NCI-H748 treated with DMSO at 0.1 percent for 48 hours (cell line): Measurements from ENCODE around the gene ELL2.
"Not testable (repeated sequence)": the region's sequence is repeated elsewhere in the genome, so short reads cannot be mapped to it uniquely, and the experiment has no call there.

Experiments
- DNase-seq: peaks from one replicate; lab custom pipeline; 2025; lab: John Stamatoyannopoulos, UW

Gene ELL2

DNA sequence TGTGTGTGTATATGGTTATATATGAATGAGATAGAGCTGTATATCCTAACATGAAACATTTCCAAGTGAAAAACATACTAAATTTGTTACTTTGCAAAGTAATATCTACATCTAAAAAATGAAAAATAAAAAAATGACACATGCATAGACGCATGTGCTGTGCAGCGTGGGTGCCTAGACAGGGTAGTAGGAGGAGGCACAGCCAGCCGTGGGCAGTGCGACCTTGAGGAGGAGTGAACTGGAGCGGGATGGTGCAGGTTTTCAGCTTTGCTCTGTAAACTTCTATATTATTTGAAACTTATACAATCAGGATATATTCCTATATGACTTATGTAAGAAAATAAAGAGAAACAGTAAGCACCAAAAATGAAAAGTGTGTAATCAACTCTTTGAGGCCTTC lies 124.2 kb downstream of the ELL2 start:
- DNase-seq: no peak

DNA sequence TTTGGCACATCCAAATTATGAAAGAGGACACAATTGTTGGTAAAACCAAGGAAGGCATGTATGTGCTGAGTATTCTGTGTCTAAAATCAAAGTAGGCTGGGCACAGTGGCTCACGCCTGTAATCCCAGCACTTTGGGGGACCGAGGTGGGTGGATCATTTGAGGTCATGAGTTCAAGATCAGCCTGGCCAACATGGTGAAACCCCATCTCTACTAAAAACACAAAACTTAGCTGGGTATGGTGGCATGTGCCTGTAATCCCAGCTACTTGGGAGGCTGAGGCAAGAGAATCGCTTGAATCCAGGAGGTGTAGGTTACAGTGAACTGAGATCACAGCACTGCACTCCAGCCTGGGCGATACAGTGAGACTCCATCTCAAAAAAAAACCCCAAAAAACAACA lies 124.7 kb downstream of the ELL2 start:
- DNase-seq: not testable (repeated sequence)

DNA sequence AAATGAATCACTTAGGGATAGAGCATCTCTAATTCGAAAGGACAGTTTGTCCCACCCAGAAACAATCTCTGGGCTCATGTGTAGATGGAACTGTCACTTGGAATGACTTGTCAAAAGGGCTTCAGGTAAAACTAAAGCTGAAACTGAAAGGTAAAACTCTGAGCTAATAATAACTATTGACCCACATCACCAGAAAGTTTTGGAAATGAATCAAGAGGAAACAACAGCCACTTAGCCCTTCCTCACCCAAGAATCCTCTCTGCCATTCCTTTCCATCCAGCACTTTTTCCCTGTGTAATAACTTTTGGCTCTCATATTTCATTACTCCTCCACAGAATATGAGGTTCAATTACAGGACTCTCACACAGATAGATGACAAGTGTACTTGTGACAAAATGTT lies 125.1 kb downstream of the ELL2 start:
- no peak for DNase-seq

DNA sequence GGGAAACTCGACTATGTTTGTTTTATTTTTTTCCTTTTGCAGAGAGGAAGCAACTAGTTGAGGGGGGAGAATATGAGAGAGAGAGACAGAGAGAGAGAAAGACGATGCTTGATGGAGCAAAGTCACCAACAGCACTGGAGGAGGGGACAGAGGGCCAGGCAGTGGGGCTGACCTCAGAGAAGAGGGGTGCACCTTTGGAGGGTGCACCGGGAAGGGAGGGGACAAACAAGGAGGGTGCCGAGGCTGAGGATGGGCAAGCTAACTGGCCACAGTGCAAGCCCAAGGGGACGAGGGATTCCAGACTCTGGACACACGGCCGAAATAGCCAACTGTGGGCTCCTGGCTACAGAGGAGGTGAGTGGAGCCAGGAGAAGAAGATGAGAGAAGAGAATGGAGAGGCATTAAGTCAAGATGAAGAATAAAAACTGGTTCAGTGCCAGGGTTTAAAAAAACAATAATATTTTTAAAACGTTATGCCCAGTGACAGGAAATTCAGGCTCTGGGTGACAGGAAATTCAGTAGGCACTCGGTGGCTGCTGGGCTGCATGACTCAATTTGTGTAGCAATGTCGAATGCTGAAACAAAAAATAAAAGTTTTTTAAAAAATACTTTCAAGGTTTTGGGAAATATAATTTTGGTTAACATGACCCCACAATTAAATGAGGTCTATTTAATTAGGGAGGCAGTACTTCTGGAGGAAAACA lies 125.8 kb downstream of the ELL2 start:
- no peak for DNase-seq
